GM18508 (cell line): ENCODE results near the gene ANO2.
"Not testable (repeated sequence)": the region's sequence is repeated elsewhere in the genome, so short reads cannot be mapped to it uniquely, and the experiment has no call there.

Source experiments
- ATAC-seq: cut with Tn5 transposase; IDR thresholded peaks from one replicate; pipeline ENCODE4 v1.9.1; 2021; ENCODE audit warnings: moderate number of reproducible peaks; ENCODE audit not compliant: insufficient read depth, unreplicated experiment

The ANO2 gene

DNA sequence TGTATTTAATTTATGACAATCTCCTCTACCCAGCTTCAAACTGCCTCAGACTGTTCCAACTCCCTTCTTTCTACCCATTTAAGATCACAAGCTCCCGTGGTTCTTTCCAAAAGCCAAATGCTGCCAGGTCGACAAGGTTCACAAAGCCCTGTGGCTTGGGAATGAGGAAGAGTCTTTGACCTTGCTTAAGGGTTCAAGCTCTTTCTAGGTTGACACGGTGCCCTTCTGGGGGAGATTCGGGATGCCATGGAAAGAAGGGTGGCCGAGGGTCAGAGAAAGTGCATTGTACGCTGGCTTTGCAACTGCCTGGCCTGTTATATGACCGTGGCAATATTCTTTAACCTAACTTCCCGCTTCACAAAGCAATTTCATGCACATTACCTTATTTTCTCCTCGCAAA is 239.3 kb downstream of the ANO2 start:
- no peak for ATAC-seq

DNA sequence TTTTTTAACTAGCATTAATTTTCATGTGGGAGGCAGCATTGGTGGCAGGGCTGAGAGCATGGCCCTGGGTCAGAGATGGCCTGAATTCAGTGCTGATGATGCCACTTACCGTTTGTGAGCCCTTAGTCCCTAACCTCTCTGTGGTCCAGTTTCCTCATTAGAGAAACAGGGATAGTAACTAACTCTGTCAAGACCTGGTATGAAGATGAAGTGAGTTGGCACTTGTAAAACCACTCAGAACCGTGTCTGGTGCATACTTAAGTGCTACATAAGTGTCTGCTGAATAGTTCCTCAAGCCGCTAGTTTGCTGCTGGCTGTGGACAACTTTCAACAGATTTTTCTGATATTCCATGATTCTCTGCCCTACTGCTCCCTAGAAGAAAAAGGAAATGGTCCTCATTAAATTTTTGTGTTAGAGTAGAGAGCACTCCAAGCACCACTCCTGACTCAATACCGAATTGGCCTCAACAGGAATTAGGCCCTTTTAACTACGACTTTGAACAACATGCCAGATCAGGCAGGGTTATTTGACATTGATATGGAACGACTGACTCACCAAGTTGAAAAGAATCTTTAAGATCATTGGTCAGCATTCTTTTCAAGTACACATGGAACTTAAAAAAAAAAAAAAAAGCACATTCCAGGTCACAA is 250.2 kb downstream of the ANO2 start:
- no peak for ATAC-seq

DNA sequence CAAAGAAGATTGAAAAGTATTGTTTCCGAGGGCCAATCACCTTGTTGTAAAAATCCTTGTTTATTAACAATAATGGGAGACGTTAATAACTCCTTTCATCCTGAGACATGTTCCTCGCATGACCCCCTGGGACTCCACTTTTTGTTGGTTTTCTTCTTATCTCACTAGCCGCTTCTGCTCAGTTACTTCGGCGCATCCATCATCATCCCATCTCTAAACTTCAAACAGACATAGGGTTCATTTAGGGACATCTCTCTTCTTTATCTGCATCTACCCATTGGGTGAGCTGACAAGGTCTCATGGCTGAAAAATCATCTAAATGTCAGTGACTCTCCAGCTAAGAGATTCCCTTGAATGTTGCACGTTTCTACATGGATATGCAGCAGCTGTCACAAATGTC is 252.2 kb downstream of the ANO2 start:
- no peak for ATAC-seq

DNA sequence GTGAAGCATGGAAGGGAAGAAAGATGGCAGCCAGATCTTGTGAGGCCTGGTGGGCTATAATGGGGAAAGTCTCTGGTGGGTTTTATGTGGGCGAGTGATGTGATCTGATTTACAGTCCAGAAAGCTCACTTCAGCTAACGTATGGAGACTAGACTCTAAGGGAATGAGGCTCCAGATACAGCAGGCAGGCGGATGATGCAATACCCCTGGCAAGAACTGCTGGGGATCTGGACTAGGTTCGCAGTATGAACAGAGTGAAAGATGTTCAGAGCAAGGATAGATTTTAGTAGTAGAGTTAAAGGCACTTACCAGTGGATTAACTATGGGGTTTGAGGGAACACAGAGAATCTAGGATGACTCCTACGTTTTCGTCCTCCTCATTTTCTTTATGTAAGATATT is 253.1 kb downstream of the ANO2 start:
- ATAC-seq: no peak

DNA sequence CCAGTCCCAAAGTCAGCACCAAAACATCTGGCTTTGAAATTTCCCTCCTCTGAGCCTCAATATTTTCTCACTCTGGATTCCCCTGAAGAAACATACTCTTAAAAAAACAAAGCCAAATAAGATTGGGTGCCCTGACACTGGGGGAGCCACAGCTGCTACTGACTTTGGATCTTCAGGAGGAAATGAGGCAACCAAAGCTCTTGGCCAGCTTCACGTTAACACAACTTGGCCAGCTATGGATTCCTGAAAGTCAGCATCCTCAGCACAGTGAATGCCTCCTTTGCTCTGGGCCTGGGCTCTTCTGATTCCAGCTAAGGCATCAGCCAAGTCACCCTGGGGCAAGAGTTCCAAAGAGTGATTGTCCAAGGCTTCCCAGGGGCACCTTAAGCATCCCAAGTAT is 254.8 kb downstream of the ANO2 start:
- ATAC-seq: no peak

DNA sequence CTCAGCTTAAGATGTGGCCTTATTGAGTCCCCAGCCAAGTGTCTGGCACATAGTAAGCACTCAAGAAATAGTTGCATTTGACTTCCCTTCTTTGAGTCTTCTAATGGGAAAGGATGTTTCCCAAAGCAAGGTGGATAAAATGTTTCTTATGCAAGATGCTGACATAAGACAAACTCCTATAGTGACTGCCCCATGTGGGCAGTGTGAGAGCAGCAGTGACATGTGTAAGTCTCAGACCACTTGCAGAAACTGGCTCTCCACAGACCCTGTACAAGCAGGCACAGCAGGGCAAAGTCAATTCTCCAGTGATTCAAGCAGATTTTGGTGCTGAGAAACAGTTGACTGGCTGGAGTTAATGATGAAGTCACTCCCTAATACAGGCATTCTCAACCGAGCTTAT is 255.3 kb downstream of the ANO2 start:
- no peak for ATAC-seq

DNA sequence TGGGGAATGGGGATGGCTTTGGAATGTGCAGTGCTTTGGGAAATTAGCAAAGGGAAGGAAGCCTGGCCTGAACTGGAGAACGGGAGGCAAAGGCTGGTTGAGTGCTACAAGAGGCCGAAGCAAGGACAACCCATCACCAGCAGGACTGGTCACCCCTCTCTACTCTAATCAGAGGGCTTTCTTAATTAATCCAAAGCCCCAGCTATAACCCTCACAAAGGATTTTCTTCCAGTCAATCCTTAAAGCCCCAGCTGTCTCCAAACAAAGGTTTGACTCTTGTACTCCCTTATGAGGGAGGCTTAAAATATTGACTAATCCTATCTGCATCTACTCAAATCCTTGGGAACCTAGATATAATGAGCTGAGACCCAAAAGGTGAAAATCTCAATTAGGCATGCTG is 256.8 kb downstream of the ANO2 start:
- no peak for ATAC-seq

DNA sequence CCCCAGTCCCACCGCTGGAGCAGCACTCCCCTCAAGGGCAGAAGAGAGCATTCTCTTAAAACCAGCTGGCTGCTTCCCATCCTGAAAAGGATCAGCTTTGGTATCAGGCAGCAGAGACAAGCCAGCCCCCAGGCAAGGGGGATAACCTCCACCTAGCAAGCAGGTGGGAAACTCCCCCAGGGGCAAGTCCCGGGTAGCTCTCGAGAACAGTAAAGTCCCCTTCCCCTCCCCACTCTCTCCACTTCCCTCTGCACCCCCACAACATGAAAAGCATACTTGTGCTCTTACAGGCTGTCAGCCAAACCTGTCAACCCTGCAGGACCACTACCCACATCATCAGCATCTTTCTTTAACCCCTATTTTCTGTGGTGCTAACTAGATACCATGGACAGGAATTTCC is 259.1 kb downstream of the ANO2 start:
- ATAC-seq: no peak

DNA sequence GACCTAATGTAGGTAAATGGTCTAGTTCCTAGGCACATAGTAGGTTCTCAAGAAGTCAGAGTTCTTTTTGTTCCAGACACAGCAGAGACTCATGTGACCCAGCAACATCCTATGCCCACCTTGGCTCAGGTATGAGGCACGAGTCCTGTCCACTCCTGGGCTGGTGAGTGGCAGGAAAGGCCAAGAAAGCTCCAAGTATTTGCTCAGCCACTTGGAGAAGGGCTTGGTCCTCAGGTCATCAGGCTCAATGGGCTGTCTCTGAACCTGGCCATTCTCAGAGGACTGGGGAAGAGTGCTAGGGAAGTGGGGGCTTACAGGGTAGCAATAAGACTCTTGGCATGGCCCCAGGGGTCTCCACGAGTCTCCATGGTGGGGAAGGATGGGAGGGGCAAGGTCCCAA is 260.1 kb downstream of the ANO2 start:
- ATAC-seq: no peak

DNA sequence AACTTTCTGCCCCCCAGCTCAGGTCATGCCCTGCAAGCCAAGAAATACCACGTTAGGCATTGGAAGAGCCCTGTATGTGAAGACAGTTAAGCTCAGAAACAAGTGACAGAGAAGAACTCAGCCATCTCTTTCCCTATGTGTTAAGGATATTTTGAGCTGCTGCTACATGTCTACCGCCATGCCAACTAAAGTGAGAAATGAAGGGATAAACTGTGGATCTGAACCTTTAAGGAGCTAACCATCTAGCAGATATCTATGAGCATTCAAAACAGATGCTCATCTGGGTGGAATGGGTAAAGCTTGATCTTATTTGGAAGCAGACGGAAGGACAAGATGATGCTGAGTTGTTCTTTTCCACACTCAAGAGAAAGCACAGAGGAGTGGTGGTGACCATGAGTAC is 262.5 kb downstream of the ANO2 start:
- no peak for ATAC-seq

DNA sequence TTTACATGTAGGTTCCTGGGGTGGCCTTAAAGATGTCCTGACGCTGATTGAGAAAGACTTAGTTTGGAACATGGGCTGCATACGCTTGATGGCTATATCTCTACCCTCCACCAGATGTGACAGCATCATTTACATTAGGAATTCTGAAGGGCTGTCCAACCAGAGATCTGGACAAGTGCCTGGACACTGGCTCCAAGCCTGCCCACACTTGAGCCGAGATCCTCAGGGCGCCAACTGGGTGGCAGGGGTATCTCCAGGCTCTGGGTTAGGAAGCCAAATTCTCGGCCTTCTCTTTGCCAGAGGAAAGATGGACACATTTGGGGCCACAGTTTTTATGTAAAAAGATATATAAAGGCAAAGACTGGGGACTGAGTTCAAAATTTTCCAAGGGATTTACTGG is 266.9 kb downstream of the ANO2 start:
- no peak for ATAC-seq

DNA sequence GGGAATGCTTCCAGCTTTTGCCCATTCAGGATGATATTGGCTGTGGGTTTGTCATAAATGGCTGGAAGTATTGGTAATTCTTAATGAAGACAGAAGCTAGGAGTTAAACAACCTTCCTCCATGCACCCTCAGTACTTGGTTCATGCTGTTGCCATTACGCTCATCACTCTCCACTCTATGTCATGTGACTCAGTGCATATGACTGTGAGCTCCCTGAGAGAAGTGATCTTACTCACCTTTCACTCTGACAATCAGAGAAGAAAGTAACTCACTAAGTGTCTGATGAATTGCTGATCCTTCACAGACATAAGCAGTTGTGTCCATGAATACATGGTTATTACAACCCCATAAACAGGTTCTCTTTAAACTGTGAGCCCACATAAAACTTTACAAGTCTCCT is 275.4 kb downstream of the ANO2 start:
- ATAC-seq: not testable (repeated sequence)

DNA sequence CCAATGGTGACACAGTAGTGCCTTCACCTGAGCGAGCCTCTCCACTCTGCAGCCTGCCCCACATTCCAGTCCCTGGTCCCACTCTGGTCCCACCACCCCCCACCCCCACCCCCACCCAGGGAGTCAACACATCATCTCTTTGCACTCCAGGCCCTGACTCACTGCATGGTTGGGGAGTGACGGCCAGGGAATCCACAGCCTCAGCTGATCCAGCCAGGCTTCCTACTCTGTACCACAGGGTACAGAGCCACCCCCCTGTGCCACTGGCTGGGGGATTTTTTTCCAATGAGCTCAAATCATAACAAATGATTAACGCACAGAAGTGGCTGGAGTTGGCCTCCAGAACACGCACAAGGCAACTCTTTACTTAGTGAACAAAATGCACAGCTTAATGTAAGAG is 279.4 kb downstream of the ANO2 start:
- ATAC-seq: no peak

DNA sequence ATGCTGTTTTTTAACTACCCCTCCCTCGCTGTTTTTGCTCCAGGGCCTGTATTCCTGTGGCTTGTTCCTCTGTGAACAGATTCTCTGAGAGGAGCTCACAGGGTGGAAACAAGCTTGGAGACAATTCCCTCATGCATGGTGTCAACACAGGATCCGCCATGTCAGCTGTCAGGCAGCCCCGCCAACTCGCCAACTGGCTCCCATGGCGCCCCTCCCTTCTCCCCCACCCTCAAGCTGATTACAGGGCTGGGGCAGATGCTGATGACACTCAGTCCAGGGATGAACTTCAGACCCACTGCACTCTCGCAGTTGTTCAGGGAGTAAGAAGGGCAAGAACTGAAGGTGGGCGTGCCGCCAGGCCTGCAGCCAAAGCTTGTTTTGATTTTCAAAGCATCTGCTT is 283.2 kb downstream of the ANO2 start:
- no peak for ATAC-seq

DNA sequence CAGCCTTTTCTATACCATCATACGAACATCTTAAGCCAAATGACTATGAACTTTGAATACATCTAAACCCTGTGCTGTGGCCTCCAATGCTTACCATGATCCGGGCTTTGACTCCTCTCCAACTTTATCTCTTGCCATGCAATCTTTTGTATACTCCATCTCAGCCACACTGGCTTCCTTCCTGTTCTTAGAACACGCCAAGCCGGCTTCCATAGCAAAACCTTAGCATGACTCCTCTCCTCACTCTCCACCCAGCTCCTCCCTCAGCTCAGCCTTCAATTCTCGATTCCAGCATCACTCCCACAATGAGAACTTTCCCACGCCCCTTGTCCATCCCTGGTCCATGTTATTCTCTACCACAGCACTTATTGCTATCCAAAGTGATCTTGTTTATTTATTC is 284.8 kb downstream of the ANO2 start:
- no peak for ATAC-seq

DNA sequence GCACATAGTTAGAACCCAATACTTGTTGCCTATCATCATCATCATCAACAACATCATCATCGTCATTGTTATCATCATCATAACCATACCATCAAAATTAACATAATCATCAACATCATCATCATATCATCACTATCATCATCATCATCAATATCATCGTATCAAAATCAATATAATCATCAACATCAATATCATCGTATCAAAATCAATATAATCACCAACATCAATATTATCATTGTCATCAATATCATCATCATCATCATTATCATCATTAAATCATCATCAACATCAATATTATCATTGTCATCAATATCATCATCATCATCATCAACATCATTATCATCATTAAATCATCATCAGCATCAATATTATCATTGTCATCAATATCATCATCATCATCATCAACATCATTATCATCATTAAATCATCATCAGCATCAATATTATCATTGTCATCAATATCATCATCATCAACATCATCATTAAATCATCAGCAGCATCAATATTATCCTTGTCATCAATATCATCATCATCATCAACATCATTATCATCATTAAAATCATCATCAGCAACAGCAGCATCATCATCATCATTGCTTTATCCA is 286.6 kb downstream of the ANO2 start:
- not testable (repeated sequence) for ATAC-seq

DNA sequence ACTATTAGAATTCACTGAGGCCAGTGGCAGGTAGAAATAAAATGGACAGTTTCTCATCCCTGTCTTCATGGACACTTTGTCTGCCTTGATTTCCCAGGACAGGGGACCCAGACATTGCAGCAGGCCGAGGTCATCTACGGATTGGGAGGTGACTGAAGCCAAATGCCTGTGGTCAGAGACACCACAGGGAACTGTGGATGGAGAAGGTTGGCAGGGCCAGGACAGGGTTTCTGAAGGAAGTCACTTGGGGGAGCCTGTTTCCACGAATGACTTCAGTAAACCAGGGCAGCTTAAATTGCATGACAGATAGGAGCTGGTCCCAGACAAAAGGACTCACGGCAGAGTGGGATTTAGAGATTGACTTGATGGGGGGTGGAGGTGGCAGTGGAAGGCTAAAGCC is 288.2 kb downstream of the ANO2 start:
- ATAC-seq: no peak

DNA sequence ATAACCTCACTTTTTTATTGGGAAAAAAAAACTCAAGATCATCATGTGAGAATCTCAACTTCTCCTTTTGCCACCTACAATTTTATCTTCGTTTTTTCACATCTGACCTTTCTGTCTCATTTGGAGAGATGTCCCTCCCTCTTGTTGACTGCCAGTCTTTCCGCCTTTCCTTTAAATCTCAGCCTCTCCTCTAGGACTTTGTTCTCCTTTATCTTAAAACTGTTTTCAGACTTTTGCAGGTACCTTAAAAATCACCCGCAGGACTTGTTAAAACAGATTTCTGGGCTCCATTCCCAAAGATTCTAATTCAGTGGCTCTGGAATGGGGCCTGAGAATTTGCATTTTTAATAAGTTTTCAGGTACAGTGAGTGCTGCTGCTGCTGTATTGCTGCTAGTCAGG is 289.9 kb downstream of the ANO2 start:
- no peak for ATAC-seq

DNA sequence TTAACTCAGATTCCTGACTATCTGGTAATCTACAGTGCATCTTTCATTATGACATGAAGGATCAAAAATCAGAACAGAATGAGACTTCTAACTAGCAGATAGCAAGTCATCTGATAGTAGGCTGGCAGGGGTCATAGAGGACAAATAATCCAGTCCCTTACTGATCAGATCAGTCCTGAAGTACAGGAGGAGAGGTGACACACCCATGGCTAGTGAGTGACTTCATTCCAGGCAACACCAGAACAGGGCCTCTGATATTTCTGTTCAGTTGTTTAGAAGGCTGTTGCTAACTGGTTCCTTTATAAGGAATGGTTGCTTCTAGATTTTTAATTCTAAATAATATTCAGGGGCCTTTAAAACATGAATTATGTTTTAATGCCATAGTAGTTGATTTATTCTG is 291.0 kb downstream of the ANO2 start:
- no peak for ATAC-seq

DNA sequence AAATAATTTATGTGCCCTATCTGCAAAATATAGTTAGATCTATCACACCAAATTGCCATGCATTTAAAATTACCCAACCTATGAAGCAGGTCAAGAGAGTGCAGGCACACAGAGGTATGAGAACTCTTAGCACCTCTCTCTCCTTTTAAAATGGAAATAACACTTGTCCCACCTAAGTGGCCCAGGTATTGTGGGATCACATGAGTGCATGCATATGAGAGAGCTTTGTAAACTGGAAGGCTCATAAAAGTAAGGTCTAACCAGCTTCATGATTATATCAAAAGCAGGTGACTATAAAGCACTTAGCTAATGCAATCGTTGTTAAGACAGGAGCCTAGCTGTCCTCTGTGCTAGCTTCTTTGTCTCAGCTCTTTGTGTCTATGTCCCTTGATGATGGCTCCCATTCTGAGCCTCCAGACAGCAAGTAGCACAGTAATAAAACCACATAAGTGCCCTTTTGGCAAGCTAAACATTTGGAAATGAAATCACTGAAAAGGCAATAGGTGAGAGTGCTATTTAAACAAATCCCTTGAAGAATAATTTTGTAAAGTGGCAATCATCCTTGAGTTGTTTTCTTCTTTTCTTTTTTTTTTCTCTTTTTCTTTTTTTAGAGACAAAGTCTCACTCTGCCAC is 294.1 kb downstream of the ANO2 start:
- ATAC-seq: no peak

DNA sequence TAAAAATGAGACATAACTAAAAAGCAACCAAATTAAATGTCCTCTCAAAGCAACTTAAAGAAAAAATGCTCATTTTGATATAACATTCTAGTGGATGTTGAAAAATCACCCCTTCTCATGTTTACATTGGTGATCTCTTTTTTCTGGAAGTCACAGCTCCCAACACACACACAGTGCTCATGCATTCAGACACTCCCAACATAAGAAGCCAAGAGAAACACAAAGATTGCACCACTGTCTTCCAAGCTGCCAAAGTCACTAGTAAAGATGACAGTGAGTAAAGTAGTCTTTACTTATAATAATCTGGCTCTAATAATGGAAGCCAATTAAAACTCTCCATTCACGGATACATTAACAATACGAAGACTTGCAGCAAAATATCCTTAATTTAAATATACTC is 294.8 kb downstream of the ANO2 start:
- ATAC-seq: no peak

DNA sequence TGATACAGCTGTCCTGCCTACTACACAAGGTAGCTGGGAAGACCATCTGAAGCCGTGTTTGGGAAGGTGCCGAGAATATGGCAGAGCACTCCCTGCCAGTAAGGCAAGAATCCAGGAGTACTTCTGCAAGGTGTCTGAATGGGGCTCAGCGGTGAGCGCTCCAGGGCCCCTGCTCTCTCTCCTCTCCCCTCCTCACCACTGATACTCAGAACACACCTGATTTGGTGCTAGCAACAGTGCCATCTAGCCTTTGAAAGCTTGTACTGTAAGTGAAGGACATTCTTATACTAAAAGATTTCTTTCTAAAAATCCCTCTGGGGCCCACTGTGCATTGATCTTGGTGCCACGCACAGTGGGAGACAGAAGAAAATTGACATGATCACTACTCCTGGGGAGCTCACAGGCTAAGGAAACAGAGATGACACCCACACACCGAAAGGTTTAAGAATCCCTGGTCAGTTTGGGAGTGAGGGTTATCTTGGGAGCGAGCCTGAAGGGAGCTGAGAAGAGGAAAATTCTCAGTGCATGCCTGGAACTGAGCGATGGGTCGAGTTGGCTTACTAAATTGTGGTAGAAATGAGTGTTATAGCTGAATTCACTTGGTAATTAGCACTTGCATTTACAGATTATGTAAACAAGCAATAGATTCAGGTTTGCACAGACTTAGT is 296.2 kb downstream of the ANO2 start:
- no peak for ATAC-seq
